ENCODE measurements around the gene CCDC85B.

The CCDC85B gene

DNA sequence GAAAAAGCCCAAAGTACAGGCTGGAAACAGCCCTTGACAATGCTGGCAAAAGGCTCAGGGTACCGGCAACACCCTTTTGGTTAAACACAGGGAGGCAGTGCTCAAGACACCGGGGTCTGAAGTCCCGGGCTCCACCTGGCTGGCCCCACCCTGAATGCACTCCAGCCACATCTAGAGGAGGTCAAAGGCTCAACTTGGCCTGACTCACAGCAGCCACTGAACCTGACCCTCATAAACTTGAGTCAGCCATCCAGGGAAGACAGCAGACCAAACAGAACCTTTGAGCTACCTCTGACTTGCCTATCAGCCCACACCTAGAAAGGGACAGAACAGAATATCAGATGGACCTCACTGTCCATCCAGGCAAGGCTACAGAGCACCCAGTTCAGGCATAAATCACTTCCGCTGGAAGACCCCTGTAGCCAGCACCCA is 36.3 kb upstream of the CCDC85B start:
- Mint-ChIP-seq H3K4me1 (ENCODE audit: low read depth) (peaks cover 43% of the 10 kb centered on the region), H3K36me3 (ENCODE audit: low read depth) (peaks cover 69% of the 10 kb centered on the region), H3K4me3 (peak overlapping the region; percentile 60), H3K9me3 (peaks cover 7% of the 10 kb centered on the region), H3K27me3 (no peaks in the 10 kb centered on the region), H3K27ac (peak overlapping the region; percentile 88)
- no peak for DNase-seq

DNA sequence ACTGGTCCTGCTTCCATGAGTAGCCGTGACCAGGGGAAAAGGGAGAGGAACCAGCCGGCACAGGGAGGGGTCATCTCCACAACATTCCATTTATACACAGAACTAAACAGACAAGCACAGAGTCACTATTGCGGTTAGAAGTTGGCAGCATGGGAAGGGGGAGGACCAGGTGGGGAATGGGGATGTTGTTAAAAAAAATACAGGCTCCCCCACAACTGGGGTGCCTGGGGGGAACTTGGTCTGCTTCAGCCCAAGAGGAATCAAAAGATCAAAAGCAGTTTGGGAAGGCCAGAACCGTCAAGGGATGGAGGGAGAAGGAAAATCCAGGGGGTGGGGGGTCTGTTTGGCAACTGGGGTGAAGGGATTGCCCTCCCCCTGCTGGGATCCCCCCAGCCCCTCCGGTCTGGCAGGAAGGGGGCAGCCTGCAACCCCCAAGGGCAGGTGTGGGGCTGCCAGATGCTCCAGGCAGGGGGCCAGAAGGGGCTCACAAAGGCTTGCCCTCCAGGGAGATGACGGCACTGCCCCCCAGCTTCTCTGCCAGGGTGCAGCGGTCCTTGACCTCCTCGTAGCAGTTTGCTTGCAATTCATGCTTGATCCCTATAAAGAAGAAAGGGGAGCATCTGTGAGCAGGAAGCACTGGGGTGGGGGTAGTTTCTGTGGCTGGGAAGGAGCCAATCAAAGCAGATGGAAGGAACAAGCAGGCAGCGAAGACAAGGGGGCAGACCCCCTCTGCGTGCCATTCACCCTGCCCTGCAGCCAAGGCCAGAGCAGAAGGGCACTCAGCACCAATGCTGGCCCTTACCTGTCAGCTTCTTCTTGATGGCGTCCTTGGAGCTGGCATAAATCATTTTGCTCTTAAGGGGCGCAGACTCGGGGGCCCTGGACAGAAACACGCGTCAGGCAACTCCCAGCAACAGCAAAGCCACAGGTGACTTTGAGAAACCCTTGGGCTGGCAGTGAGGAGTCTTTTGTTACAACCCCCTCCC is 35.3 kb upstream of the CCDC85B start:
- peaks cover 75% of the 10 kb centered on the region for H3K36me3 Mint-ChIP-seq (ENCODE audit: low read depth)
- peak overlapping the region; percentile 98 for H3K4me3 Mint-ChIP-seq
- H3K27ac Mint-ChIP-seq: peak overlapping the region; percentile 96
- peaks cover 48% of the 10 kb centered on the region for H3K4me1 Mint-ChIP-seq (ENCODE audit: low read depth)
- DNase-seq: peak; percentile 27
- no peaks in the 10 kb centered on the region for H3K27me3 Mint-ChIP-seq
- H3K9me3 Mint-ChIP-seq: peaks cover 7% of the 10 kb centered on the region

DNA sequence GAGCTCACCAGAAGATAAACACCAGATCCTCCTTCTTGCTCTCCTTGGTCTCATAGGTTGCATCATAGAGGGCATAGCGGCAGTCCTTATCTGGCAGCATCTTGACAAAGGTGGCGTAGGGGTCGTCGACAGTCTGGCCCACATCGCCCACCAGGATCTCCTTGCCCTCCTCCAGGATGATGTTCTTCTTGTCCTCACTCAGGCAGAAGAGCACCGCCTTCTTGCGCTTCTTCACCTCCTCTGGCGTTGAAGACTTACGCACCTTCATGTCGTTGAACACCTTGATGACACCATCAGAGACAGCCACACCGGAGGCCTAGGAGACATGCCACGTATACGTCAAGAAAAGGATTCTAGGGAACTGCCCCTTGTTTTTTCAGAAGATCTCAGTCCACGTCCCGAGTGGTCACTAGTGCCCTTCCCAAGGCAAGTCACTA is 34.5 kb upstream of the CCDC85B start:
- no peaks in the 10 kb centered on the region for H3K27me3 Mint-ChIP-seq
- peak overlapping the region; percentile 96 for H3K27ac Mint-ChIP-seq
- H3K9me3 Mint-ChIP-seq: peaks cover 7% of the 10 kb centered on the region
- no peak for DNase-seq
- H3K36me3 Mint-ChIP-seq (ENCODE audit: low read depth): peaks cover 81% of the 10 kb centered on the region
- peak overlapping the region; percentile 98 for H3K4me3 Mint-ChIP-seq
- H3K4me1 Mint-ChIP-seq (ENCODE audit: low read depth): peaks cover 49% of the 10 kb centered on the region

DNA sequence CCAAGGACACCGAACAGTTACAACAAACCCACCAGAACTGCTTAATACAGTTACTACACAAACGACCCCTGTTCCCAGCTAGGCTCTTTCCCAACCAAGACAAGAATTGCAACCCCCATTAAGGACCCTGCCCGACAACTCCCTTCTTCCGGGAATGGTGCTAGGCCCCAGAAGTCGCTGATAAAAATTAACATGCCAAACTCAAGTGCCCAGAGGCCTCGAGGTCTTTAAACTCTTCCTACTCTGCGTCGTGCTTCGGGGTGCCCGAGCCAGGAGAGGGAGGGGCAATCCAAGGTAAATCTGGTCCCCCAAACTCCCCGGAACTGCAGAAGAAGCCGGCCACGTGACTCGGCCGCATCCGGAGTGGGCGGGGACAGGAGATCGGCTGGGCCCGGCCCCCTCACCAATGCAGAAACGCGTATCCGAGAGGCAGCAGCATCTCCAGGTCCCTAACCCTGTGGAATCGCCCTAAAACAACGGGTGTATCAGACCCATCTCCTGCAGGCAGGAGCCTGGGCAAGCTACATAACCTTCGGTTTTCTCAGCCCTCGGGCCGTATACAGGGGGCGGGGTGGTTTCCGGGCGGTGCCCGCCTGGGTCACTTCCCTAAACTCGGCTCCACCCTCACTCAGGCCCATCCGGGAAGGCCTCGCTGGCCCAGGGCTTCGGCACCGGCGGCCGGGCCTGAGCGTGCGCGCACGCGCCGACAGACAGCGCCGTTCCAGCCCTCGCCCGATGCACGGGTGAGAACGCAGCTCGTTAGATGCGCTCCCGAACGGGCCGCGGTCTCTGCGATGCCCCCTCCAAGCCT is 33.6 kb upstream of the CCDC85B start:
- peaks cover 3% of the 10 kb centered on the region for H3K9me3 Mint-ChIP-seq
- H3K36me3 Mint-ChIP-seq (ENCODE audit: low read depth): peaks cover 82% of the 10 kb centered on the region
- no peaks in the 10 kb centered on the region for H3K27me3 Mint-ChIP-seq
- peak overlapping the region; percentile 98 for H3K4me3 Mint-ChIP-seq
- peaks cover 57% of the 10 kb centered on the region for H3K4me1 Mint-ChIP-seq (ENCODE audit: low read depth)
- peak overlapping the region; percentile 96 for H3K27ac Mint-ChIP-seq
- peak; percentile 87 for DNase-seq

DNA sequence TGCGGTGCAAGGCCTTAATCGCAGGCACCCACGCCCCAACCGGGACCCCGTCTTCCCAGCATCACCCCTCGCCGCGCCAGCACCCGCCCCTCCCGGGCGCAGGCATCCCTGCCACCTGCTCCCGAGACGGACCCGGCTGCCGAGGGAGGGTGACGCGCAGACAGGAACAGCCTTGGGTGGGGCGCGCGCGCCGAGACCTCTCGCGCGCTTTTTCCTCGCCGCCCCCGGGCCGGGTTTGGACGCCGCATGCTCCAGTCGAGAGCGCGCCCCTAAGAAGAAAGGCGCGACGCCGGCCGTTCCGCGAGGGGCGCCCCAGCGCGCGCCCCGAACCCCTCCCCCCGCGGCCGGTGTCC is 33.0 kb upstream of the CCDC85B start:
- Mint-ChIP-seq H3K4me1 (ENCODE audit: low read depth) (peaks cover 60% of the 10 kb centered on the region), H3K27me3 (no peaks in the 10 kb centered on the region), H3K9me3 (no peaks in the 10 kb centered on the region), H3K4me3 (peak overlapping the region; percentile 98), H3K36me3 (ENCODE audit: low read depth) (peaks cover 82% of the 10 kb centered on the region), H3K27ac (peak overlapping the region; percentile 96)
- peak; percentile 80 for DNase-seq

DNA sequence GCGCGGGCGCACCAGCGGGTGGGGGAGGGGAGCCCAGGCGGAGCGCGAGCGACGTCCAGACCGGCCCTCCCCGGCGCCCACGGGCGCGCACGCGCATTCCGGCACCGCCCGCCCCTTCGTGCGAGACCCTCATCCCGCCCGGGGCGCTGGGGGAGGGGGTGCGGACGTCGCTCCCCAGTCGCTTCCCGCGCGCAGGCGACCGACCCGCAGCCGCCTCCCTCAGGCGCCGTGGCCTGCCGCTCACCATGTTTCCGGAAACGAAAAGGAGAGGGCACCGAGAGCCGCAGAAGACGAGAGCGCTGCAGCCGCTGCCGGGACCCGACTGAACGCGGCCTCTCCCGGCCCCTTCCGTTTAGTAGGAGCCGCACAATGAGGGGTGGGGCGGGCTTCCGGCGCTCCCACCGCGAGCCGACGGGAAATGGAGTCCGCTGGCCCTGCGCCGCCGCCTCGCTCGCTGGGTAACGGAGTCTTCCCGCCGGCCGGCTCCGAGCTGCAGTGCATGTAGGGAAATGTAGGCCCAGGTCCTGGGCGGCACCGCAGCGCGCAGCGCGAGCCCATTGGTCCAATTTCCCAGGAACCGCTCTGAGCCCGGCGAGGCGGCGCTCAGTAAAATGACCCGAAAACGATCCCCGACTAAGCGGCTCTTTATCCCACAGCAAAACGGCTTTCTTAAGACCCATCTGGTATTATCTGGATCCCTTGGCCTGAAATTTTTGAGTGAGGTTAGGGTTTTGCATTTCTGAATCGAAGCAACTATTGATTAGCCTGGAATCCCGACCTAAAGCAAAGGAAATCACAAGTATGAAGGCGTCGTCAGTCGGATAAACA is 32.4 kb upstream of the CCDC85B start, which contains the start of gene CFL1:
Gene CFL1 (minus strand): TSS at position 328 of the 828 bp plus-strand sequence. CDS start 81 bp downstream, at position 247.
- H3K27me3 Mint-ChIP-seq: no peaks in the 10 kb centered on the region
- H3K27ac Mint-ChIP-seq: peak within 1 kb of the TSS; percentile 98
- no peaks in the 10 kb centered on the region for H3K9me3 Mint-ChIP-seq
- H3K36me3 Mint-ChIP-seq (ENCODE audit: low read depth): peaks cover 82% of the 10 kb centered on the region
- peaks cover 66% of the 10 kb centered on the region for H3K4me1 Mint-ChIP-seq (ENCODE audit: low read depth)
- H3K4me3 Mint-ChIP-seq: peak within 1 kb of the TSS; percentile 98
- DNase-seq: peak; percentile 97

DNA sequence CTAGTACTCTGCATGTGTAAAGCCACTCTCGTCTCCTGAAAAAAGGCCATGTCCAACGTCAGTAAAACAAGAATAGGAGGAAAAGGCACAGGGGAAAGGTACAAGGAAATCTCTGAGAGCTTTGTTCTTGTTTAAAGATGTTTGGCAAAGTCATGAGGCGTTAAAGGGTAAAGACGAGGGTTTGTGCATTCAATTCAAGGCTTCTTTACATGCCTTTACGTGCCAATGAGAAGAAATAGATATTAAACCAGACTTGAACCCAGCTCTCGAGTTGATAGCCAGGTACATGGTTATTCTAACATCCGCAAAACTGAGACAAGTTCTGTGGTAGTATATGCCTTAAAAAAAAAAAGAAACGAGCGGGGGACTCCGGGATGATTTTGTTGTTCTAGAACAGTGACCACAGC is 31.8 kb upstream of the CCDC85B start:
- Mint-ChIP-seq H3K4me1 (ENCODE audit: low read depth) (peaks cover 66% of the 10 kb centered on the region), H3K27me3 (no peaks in the 10 kb centered on the region)
- no peak for DNase-seq

DNA sequence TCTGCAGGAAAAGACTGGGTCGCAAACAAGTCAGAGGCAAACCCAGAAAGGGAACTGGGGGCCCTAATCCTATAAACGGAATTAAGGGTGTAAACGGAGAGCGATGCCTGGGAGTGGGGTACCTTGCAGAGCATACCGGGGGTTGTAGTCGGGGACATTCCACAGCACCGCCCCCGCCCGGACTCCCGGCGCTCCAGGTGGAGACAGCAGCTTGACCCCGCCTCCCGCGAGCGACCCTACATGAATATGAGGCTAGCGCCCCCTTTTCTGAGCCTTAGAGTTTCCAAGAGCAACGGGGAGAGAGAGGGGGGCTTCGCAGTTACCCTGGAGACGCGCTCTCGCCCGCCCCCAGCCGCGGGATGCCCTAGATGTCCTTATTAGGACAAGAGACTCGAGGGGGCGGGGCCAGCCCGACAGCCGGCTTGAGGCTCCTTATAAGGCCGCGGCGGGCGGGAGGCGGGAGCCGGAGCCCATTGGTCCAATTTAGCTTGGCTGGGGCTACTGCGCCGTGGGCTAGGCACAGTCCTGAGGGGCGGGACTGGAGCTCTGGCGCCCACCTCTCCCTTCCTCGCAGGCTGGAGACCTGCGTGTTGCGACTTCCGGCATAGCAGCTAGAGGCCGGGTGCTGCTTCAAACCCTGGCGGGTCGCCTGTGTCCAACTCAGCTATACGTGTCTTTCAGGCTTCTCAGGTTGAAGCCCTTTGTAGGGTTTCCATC is 31.2 kb upstream of the CCDC85B start:
- peak; percentile 97 for DNase-seq
- no peaks in the 10 kb centered on the region for H3K27me3 Mint-ChIP-seq
- H3K4me3 Mint-ChIP-seq: peak overlapping the region; percentile 90
- peak overlapping the region; percentile 98 for H3K27ac Mint-ChIP-seq
- no peaks in the 10 kb centered on the region for H3K9me3 Mint-ChIP-seq
- peaks cover 60% of the 10 kb centered on the region for H3K4me1 Mint-ChIP-seq (ENCODE audit: low read depth)
- peaks cover 82% of the 10 kb centered on the region for H3K36me3 Mint-ChIP-seq (ENCODE audit: low read depth)

More for the DNA sequence above, 31.8 kb upstream of the CCDC85B start:
- peaks cover 82% of the 10 kb centered on the region for H3K36me3 Mint-ChIP-seq (ENCODE audit: low read depth)
- peak overlapping the region; percentile 98 for H3K27ac Mint-ChIP-seq
- H3K9me3 Mint-ChIP-seq: no peaks in the 10 kb centered on the region
- peak overlapping the region; percentile 90 for H3K4me3 Mint-ChIP-seq

DNA sequence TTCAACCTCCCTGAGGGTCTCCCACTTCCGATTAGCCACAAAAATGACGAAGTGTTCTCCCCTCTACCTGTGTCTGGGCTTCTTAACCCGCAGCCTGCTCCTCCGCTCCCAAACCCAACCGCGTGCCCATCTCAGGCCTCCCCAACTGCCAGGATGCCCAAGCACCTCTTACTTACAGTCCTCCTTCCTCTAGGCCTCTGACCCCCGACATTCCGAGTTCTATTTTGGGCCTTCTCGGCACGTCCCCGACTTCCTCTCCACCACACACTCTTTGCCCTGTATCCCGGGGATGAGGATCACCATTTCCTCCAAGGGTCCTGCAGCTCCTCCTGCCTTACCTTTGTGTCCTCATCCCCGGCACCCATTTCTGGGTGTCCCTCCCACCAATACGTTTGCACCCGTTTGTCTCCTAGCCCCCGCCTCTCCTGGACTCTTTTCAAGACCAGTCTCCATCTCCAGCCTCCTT is 30.6 kb upstream of the CCDC85B start:
- Mint-ChIP-seq H3K27me3 (no peaks in the 10 kb centered on the region), H3K27ac (peak overlapping the region; percentile 98), H3K9me3 (no peaks in the 10 kb centered on the region), H3K4me1 (ENCODE audit: low read depth) (peaks cover 54% of the 10 kb centered on the region), H3K4me3 (peak overlapping the region; percentile 90), H3K36me3 (ENCODE audit: low read depth) (peaks cover 82% of the 10 kb centered on the region)
- no peak for DNase-seq

DNA sequence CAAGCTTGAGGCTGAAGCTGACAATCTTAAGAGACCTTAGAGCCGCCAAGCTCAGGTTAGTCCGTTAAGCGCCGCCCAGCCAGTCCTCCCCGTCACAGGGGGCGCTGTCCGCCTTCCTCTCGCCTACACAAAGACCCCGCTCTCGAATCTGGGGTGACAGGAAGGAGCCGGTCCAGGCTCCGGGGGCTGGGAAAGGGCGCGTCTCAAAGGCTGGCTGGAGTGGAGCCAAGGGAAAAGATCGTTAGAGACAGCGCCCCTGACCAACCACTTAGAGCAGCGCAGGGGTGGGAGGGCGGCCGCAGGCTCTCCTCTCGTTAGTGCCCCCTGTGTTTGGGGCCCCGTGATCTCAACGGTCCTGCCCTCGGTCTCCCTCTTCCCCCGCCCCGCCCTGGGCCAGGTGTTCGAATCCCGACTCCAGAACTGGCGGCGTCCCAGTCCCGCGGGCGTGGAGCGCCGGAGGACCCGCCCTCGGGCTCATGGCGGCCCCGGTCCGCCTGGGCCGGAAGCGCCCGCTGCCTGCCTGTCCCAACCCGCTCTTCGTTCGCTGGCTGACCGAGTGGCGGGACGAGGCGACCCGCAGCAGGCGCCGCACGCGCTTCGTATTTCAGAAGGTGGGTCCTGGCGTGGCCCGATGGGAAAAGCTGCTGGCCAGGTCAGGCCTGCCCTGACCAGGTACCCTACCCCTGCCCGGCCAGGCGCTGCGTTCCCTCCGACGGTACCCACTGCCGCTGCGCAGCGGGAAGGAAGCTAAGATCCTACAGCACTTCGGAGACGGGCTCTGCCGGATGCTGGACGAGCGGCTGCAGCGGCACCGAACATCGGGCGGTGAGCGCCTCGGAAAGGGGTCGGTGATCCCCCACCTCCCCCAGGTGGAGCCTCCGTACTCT is 30.0 kb upstream of the CCDC85B start, which contains the start of gene MUS81:
Gene MUS81 (plus strand): TSS at position 156 of the 887 bp plus-strand sequence. CDS start 321 bp downstream, at position 477.
- Mint-ChIP-seq H3K4me3 (peak within 1 kb of the TSS; percentile 90), H3K36me3 (ENCODE audit: low read depth) (peaks cover 82% of the 10 kb centered on the region), H3K27ac (peak within 1 kb of the TSS; percentile 98), H3K27me3 (no peaks in the 10 kb centered on the region), H3K4me1 (ENCODE audit: low read depth) (peaks cover 53% of the 10 kb centered on the region), H3K9me3 (no peaks in the 10 kb centered on the region)
- DNase-seq: peak; percentile 97

DNA sequence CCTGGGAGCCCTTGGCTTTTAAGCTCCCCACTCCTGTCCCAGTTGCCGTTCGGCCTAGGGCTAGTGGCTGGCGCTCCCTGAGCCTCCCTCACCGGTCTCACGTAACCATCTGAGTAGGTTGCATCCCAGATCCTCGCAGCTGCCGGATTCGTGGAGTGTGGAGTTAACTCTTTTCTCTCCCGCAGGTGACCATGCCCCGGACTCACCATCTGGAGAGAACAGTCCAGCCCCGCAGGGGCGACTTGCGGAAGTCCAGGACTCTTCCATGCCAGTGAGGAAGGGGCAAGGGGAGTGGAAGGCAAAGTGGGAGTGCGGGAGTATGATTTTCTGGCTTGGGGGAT is 29.3 kb upstream of the CCDC85B start:
- no peaks in the 10 kb centered on the region for H3K27me3 Mint-ChIP-seq
- no peak for DNase-seq
- H3K36me3 Mint-ChIP-seq (ENCODE audit: low read depth): peaks cover 82% of the 10 kb centered on the region
- H3K4me1 Mint-ChIP-seq (ENCODE audit: low read depth): peaks cover 47% of the 10 kb centered on the region
- H3K4me3 Mint-ChIP-seq: peak overlapping the region; percentile 90
- peak overlapping the region; percentile 98 for H3K27ac Mint-ChIP-seq
- no peaks in the 10 kb centered on the region for H3K9me3 Mint-ChIP-seq

DNA sequence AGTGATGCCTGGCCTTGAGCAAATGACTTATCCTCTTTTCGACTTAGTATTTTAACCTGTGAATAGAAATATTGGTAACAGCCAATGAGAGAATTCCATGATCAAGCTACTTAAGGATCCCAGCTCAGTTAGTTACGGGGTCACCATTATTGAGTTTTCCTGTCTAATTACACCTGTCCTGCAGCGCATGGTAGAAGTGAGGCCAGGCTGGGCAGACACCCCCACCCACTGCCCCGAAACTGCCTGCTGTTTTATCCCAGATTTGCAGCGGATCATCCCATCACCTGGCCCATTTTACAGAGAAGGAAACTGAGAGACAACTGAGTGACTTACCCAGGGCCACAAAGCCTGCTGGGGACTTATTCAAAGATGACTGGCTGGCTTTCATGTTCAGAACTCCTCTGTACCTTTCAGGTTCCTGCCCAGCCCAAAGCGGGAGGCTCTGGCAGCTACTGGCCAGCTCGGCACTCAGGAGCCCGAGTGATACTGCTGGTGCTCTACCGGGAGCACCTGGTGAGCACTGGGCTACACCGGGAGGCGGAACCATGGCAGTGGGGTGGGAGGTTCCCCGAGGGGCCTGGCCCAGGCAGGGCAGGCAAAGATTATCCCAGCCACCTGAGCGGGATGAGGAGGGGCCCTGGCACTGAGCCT is 28.8 kb upstream of the CCDC85B start:
- Mint-ChIP-seq H3K4me3 (peak overlapping the region; percentile 90), H3K9me3 (no peaks in the 10 kb centered on the region), H3K4me1 (ENCODE audit: low read depth) (peaks cover 42% of the 10 kb centered on the region), H3K36me3 (ENCODE audit: low read depth) (peaks cover 81% of the 10 kb centered on the region), H3K27me3 (no peaks in the 10 kb centered on the region), H3K27ac (peak overlapping the region; percentile 98)
- no peak for DNase-seq
